ENCODE measurements around the gene SCNN1B. TPM values are rescaled to one million over a fixed set of nuclear protein-coding genes. Genes with fewer than 3 reads are reported as not detected.
"Not testable (repeated sequence)": the region's sequence is repeated elsewhere in the genome, so short reads cannot be mapped to it uniquely, and the experiment has no call there.

Gene SCNN1B
- total RNA-seq: not detected
- long read RNA-seq: 0 reads

DNA sequence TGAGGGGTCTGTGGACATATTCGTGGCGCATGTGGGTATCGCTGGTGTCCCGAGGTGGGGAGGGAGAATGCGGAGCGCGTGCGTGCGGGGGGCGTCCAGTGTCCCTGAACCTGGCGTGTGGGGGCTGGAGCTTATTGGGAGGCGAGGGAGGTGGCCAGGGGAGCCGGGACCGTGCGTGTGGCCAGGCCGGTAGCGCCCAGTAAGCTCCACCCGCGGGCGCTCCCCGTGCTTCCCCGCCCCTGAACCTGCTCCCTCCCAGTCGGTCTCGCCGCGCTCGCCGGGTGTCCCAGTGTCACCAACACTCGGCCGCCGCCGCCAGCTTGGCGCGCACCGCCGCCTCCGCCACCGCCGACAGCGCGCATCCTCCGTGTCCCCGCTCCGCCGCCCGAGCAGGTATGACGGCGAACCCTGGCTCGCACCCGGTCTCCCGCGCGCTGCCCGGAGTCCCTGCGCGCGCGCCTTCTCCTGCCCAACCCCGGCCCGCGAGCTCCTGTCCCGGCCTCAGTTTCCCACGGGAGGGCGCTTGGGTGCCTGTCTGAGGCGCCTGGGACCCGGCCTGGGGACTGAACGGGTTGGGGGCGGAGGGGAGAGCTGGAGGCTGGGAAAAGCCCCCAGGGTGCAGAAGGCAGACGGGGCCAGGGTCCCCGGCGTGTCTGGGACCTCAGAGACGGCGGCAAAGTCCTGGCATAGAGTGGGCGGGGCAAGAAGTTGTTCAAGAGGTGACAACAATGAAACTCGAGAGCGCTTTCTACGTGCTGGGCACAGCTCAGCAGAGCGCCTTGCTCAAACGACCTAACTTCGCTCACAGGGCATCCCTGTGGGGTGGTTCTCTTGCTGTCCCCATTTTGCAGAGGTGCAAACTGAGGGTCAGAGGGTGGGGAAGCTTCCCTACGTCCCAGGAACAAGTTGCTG lies at the start of gene SCNN1B:
Gene SCNN1B, plus strand, starts transcription at position 258 of the 912 bp plus-strand sequence. CDS start 46,298 bp downstream, outside the sequence.
- DNase-seq (ENCODE audit: low spot score): no peak
- intact Hi-C loops (cut with DNase I): no loop called here

DNA sequence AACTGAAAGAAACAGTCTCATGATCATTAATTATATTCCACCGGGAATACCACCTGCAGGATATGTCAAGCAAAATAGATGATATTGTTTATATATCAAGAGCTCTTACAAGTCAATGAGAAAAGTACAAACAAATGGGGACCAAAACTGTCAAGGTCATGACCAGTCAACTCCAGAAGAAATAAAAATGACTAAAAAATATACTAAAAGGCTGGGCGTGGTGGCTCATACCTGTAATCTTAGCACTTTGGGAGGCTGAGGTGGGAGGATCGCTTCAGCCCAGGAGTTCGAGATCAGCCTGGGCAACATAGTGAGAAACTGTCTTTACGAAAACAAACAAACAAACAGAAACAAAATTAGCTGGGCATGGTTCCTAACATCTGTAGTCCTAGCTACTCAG lies 49.8 kb upstream of the SCNN1B start:
- intact Hi-C loops (cut with DNase I): no loop called here
- DNase-seq (ENCODE audit: low spot score): no peak

GRCh38 chr16:23253650-23254049 lies 48.5 kb upstream of the SCNN1B start:
- intact Hi-C loops (cut with DNase I); DNase-seq (ENCODE audit: low spot score): not testable (repeated sequence)

GRCh38 chr16:23254338-23254737 lies 47.8 kb upstream of the SCNN1B start:
- intact Hi-C loops (cut with DNase I): no loop called here
- DNase-seq (ENCODE audit: low spot score): no peak

GRCh38 chr16:23255000-23255399 lies 47.1 kb upstream of the SCNN1B start:
- intact Hi-C loops (cut with DNase I): no loop called here
- no peak for DNase-seq (ENCODE audit: low spot score)

DNA sequence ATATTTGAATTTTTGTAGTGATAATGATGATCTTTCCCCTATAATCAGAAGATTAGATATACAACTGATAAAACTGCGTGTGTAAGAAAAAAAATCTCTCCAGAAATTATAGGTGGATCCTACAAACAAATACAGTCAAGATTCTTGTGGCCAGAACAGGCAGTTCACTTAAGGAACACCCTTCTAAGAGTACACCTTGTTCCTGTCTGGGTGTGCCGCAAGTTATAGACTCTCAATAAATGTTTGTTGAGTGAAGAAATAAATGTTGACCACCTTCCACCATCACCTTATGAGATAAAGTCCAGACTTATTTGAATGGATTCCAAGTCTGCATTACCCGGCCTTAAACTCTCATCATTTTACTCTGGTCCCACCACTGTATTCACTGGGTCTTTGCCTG lies 45.7 kb upstream of the SCNN1B start:
- intact Hi-C loops (cut with DNase I): no loop called here

GRCh38 chr16:23257682-23258081 lies 44.4 kb upstream of the SCNN1B start:
- intact Hi-C loops (cut with DNase I): no loop called here
- DNase-seq (ENCODE audit: low spot score): no peak

More for the DNA sequence above, 45.7 kb upstream of the SCNN1B start:
- no peak for DNase-seq (ENCODE audit: low spot score)

DNA sequence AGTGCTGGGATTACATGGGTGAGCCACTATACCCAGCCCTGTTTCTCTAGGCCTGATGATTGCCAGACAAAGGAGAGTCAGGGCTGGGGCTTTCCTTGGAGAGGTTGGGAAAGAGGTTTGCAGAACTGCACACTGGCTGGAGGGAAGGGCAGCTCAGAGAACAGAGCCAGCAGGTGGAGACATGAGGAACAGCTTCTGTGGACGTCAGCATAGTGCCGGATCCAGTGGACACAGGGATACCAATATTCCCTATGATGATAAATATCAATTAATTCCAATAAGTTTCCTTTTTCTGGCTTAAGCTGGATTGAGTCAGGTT lies 43.2 kb upstream of the SCNN1B start:
- DNase-seq (ENCODE audit: low spot score): no peak
- intact Hi-C loops (cut with DNase I): no loop called here

- DNase-seq (ENCODE audit: low spot score): no peak
- intact Hi-C loops (cut with DNase I): no loop called here
Observed at GRCh38 chr16:23267647-23268046, 34.5 kb upstream of the SCNN1B start.

DNA sequence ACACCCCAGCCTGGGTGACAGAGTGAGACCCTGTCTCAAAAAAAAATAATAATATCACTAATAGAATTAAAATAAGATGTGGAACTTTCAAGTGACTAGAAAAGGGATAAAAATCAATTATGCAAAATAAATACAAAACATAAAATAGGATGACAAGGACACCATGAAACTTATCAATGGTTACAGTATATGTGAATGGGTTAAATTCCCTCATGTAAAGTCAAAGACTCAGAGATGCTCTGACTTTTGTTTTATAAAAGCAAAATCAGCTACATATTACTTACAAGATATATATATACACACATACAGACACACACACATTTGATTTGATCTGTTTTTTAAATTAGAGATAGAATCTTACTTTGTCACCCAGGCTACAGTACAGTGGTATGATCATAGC lies 33.5 kb upstream of the SCNN1B start:
- intact Hi-C loops (cut with DNase I): no loop called here
- DNase-seq (ENCODE audit: low spot score): no peak

GRCh38 chr16:23269248-23269953 lies 32.7 kb upstream of the SCNN1B start:
- intact Hi-C loops (cut with DNase I): no loop called here

DNA sequence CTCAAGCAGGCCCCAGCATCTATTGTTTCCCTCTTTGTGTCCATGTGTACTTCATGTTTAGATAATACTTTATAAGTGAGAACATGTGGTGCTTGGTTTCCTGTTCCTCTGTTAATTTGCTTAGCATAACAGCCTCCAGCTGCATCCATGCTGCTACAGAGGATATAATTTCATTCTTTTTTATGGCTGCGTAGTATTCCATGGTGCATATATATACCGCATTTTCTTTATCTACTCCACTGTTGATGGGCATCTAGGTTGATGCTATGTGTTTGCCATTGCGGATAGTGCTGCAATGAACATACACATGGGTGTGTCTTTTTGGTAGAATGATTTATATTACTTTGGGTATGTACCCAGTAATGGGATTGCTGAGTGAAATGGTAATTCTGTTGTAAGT lies 31.4 kb upstream of the SCNN1B start:
- intact Hi-C loops (cut with DNase I): no loop called here
- no peak for DNase-seq (ENCODE audit: low spot score)

More at GRCh38 chr16:23269248-23269953, 32.7 kb upstream of the SCNN1B start:
- no peak for DNase-seq (ENCODE audit: low spot score)

DNA sequence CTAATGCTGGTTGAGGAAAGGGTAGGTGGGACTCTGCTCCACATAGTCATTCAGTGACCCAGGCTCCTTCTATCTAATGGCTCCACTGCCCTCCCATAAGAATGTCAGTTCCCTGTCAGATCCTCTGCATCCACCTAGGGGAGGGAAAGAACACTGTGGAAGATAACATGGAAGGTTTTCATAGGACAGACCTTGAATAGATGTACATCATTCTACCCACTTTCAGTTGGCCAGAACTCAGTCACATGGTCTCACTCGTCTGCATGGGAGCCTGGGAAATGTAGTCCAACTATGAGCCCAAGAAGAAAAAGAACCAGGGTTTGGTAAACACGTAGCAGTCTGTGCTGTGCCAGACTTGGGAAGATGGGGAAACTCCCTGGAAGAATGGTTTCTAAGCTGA lies 27.1 kb upstream of the SCNN1B start:
- intact Hi-C loops (cut with DNase I): no loop called here

GRCh38 chr16:23276821-23277220 lies 25.3 kb upstream of the SCNN1B start:
- intact Hi-C loops (cut with DNase I): no loop called here
- DNase-seq (ENCODE audit: low spot score): no peak

More for the DNA sequence above, 27.1 kb upstream of the SCNN1B start:
- no peak for DNase-seq (ENCODE audit: low spot score)

- intact Hi-C loops (cut with DNase I): no loop called here
- no peak for DNase-seq (ENCODE audit: low spot score)
Observed at GRCh38 chr16:23278031-23278430, 24.1 kb upstream of the SCNN1B start.

GRCh38 chr16:23279721-23280153 lies 22.4 kb upstream of the SCNN1B start:
- no peak for DNase-seq (ENCODE audit: low spot score)
- intact Hi-C loops (cut with DNase I): no loop called here

- intact Hi-C loops (cut with DNase I): no loop called here
- DNase-seq (ENCODE audit: low spot score): no peak
Observed at GRCh38 chr16:23280483-23280967, 21.6 kb upstream of the SCNN1B start.

- intact Hi-C loops (cut with DNase I): no loop called here
Observed at GRCh38 chr16:23282568-23282967, 19.5 kb upstream of the SCNN1B start.

GRCh38 chr16:23283571-23283970 lies 18.5 kb upstream of the SCNN1B start:
- no peak for DNase-seq (ENCODE audit: low spot score)
- intact Hi-C loops (cut with DNase I): no loop called here

More at GRCh38 chr16:23282568-23282967, 19.5 kb upstream of the SCNN1B start:
- no peak for DNase-seq (ENCODE audit: low spot score)

DNA sequence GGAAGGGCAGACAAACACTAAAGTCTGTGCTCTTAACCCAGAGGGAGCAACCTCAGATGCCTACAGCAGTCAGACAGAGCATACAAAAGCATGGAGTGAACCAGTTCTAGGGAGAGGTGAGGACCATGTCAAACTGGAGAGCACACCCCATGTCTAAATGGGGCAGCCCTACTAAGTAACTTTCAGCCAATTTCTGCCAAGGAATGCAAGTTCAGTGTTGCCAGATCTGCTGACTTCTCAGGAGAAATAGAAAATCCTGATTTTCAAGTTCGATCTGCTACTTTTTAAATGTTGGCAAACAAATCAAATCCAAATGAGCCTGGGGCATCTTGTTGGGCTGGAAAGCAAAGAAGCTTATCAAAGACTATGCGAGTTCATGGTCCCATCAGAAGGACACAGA lies 17.5 kb upstream of the SCNN1B start:
- DNase-seq (ENCODE audit: low spot score): no peak
- intact Hi-C loops (cut with DNase I): no loop called here

DNA sequence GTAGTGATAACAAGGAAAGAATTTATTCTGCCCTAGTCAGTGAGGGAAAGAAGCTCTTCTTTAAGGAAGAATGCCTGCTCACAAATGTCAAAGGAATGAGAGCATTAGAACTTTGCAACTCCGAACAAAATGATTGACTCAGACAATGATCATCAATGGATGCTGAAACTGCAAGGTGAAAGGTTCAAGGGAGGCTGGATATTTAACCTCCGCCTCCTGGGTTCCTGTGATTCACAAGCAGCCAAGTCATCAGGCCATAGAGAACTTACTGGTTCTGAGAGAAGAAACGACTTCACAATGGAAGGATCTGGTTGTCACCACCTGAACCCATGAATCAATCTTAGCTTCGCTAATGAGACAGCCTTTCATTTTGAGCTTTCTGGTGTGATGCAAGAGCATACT lies 16.0 kb upstream of the SCNN1B start:
- intact Hi-C loops (cut with DNase I): no loop called here

More for the DNA sequence above, 16.0 kb upstream of the SCNN1B start:
- no peak for DNase-seq (ENCODE audit: low spot score)
